IPS-20b (cell line): Measurements from ENCODE around the gene METTL24.

Experiments
- H3K27ac ChIP-seq: one replicate; pipeline ENCODE4 v1.5.1; 2013; ENCODE audit warnings: low read length
- H3K27me3 ChIP-seq: 2 replicates; pipeline ENCODE4 v1.6.1; 2013; ENCODE audit warnings: mild to moderate bottlenecking, low read length, inconsistent platforms; ENCODE audit not compliant: insufficient read depth
- H3K36me3 ChIP-seq: 2 replicates; pipeline ENCODE4 v1.6.1; 2013; ENCODE audit warnings: low read depth, mild to moderate bottlenecking, inconsistent platforms, low read length, moderate library complexity; ENCODE audit not compliant: insufficient read depth
- H3K4me1 ChIP-seq: 2 replicates; pipeline ENCODE4 v1.6.1; 2013; ENCODE audit warnings: mild to moderate bottlenecking, control low read depth, inconsistent platforms, low read length, moderate library complexity; ENCODE audit not compliant: insufficient read depth
- H3K4me3 ChIP-seq: 2 replicates; pipeline ENCODE4 v1.5.1; 2013; ENCODE audit warnings: mild to moderate bottlenecking, low read length, inconsistent platforms
- H3K9ac ChIP-seq: 2 replicates; pipeline ENCODE4 v1.6.1; 2013; ENCODE audit warnings: low read depth, mild to moderate bottlenecking, inconsistent platforms, low read length, moderate library complexity
- H3K9me3 ChIP-seq: 2 replicates; pipeline ENCODE4 v1.6.1; 2013; ENCODE audit warnings: mild to moderate bottlenecking, low read depth, low read length, inconsistent platforms; ENCODE audit not compliant: insufficient read depth

METTL24 gene

DNA sequence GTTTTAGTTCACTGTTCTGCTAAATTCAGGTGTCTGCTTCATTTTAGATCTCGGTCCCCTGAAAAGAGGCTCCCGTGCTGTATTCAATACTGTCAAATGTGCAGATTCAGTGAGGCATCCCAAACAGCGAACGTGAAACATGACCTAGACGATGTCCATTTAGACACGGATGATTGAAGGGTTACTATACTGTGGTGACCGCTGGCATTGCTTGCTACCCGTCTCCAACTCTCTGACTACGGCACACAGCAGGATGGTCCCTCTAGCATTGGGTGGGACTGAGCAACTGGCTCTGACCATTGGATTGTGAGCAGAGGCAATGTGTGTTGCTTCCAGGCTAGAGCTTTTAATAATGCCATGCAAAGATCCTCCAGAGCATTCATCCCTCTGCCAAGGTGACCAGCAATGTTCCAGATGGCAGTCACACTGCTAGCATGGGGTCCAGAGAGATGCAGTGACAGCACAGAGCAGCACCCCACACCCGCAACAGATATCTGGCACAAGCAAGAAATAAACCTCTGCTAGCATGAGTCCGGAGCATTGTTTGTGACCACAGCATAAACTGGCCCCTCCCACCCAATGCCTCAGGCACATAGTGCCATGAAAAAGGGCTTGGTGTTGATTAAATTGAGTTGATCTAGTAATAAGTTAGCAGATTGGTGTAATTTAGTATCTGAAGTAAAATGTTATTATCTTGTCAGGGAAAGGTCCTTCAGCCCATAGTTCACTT is 9.0 kb downstream of the METTL24 start:
- Histone ChIP-seq H3K4me1 (peaks cover 19% of the 10 kb centered on the region), H3K4me3 (no peak overlapping the region)

DNA sequence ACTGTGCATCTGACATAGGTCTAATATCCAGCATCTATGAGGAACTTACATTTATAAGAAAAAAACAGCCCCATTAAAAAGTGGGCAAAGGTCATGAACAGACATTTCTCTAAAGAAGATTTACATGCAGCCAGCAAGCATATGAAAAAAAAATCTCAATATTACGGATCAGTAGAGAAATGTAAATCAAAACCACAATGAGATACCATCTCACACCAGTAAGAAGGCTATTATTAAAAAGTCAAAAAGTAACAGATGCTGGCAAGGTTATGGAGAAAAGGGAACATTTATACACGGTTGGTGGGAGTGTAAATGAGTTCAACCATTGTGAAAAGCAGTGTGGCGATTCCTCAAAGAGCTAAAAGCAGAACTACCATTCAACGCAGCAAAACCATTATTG is 13.1 kb downstream of the METTL24 start:
- H3K27ac ChIP-seq, result no peak overlapping the region
- no peak overlapping the region for H3K9ac ChIP-seq
- no peak overlapping the region for H3K4me3 ChIP-seq
- H3K9me3 ChIP-seq, result no peaks in the 10 kb centered on the region
- H3K27me3 ChIP-seq, result no peaks in the 10 kb centered on the region
- H3K36me3 ChIP-seq, result no peaks in the 10 kb centered on the region
- H3K4me1 ChIP-seq, result no peaks in the 10 kb centered on the region

More for the DNA sequence above, 9.0 kb downstream of the METTL24 start:
- no peaks in the 10 kb centered on the region for H3K9me3 ChIP-seq
- no peaks in the 10 kb centered on the region for H3K36me3 ChIP-seq
- H3K27me3 ChIP-seq, result no peaks in the 10 kb centered on the region
- H3K27ac ChIP-seq, result no peak overlapping the region
- H3K9ac ChIP-seq, result no peak overlapping the region

DNA sequence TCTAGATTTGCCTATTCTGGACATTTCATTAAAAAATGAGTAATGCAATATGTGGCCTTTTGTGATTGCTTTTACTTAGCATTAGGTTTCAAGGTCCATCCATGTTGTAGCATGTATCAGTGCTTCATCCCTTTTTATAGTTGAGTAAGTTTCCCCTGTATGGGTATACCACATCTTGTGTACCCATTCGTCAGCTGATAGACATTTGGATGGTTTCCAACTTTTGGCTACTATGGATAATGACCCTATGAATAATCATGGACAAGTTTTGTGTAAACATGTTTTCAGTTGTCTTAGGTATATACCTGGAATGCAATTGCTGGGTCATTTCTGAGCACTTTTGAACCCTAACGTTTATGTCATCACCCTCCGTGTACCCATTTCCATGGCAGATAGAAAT is 15.4 kb downstream of the METTL24 start:
- no peak overlapping the region for H3K9ac ChIP-seq
- H3K9me3 ChIP-seq, result no peaks in the 10 kb centered on the region
- H3K27ac ChIP-seq, result no peak overlapping the region
- no peaks in the 10 kb centered on the region for H3K27me3 ChIP-seq
- H3K4me1 ChIP-seq, result no peaks in the 10 kb centered on the region
- H3K36me3 ChIP-seq, result no peaks in the 10 kb centered on the region
- H3K4me3 ChIP-seq, result no peak overlapping the region

DNA sequence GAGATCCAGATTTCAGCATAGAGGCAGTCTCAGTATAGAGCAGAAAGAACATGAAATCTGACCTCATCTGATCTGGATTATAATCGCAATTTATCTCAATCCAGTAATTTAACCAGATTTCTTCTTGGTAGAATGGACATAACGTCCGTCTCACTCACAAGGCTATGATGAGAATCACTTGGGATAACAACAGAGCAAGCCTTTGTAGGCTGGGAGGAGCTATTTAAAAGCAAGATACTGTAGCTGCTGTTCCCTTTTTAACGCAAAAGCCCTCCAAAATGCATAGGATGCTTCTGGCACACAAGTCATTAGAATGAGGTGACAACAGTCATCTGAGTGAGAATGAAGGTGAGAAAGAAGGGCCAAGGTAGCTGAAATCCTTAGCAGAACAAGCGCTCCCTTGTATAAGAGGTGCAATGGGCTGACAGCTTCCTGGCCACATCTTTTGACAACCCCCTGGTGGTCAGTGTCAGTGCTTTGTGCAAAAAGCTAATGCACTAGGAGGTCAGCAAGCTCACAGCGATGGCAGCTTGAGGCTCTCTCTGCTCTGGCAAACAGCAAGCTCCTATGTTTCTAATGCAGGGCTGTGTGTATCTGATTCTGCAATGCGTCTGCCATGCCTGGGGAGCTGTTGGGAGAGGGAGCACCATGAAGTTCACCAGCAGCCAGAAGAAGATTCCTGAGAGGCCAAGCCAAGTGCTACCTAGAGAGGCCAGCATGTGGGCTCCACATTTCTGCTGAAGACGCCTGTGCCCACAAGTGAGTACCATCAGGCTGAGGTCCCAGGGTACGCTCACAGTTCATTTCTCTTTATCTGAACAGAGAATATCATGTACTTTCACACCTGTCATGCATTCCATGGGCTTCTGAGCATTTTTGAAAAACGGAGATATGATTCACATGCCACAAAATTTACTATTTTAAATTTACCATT is 16.2 kb downstream of the METTL24 start:
- Histone ChIP-seq H3K27ac (no peak overlapping the region), H3K4me3 (no peak overlapping the region), H3K9ac (no peak overlapping the region), H3K9me3 (no peaks in the 10 kb centered on the region), H3K27me3 (no peaks in the 10 kb centered on the region), H3K4me1 (no peaks in the 10 kb centered on the region), H3K36me3 (no peaks in the 10 kb centered on the region)

DNA sequence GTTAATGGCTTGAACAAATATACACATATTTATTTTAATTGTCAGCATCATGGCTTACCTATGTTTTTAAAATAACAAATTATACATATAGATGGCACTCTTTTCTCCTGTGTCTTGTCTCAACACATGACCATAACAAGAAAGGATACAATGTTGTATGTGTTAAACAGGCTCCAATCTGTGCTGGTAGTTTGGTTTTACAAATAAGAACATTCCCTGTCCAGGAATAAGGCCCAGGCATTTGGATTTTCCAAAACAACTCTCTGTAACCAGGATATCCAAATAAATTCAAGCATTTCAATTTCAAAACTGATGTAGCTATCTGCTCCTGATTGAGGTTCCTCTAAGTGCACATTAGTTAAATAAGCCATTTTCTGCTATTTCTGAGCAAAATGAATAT is 17.1 kb downstream of the METTL24 start:
- no peaks in the 10 kb centered on the region for H3K4me1 ChIP-seq
- no peaks in the 10 kb centered on the region for H3K9me3 ChIP-seq
- H3K27me3 ChIP-seq, result no peaks in the 10 kb centered on the region
- no peak overlapping the region for H3K4me3 ChIP-seq
- no peak overlapping the region for H3K9ac ChIP-seq
- H3K27ac ChIP-seq, result no peak overlapping the region
- H3K36me3 ChIP-seq, result no peaks in the 10 kb centered on the region

DNA sequence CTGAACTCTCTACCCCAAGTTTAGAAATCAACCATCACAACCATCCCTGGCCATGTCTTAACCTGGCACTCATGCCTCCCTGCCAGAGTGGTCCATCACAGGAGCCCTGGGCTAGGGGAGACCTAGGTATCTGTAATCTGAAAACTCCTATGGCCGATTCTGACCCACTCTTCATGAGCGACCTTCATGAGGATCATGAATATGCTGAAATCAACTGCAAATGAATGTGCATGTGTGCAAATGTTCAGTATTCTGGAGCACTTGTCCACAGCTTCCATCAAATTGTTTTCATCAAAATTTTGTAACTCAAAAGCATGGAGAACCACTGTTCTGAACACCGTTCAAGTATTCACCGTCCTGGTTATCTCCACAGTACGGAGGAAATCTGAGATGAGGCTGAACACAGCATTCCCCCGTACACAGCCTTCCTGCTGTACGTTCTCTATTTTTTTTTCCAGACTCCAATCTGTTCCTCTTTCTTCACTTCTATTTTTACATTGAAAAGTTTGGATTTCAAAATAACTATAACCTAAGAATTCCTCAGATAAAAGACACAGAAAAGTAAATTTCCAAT is 17.7 kb downstream of the METTL24 start:
- no peaks in the 10 kb centered on the region for H3K36me3 ChIP-seq
- no peak overlapping the region for H3K9ac ChIP-seq
- H3K9me3 ChIP-seq, result no peaks in the 10 kb centered on the region
- H3K27ac ChIP-seq, result no peak overlapping the region
- no peaks in the 10 kb centered on the region for H3K27me3 ChIP-seq
- no peak overlapping the region for H3K4me3 ChIP-seq
- no peaks in the 10 kb centered on the region for H3K4me1 ChIP-seq

DNA sequence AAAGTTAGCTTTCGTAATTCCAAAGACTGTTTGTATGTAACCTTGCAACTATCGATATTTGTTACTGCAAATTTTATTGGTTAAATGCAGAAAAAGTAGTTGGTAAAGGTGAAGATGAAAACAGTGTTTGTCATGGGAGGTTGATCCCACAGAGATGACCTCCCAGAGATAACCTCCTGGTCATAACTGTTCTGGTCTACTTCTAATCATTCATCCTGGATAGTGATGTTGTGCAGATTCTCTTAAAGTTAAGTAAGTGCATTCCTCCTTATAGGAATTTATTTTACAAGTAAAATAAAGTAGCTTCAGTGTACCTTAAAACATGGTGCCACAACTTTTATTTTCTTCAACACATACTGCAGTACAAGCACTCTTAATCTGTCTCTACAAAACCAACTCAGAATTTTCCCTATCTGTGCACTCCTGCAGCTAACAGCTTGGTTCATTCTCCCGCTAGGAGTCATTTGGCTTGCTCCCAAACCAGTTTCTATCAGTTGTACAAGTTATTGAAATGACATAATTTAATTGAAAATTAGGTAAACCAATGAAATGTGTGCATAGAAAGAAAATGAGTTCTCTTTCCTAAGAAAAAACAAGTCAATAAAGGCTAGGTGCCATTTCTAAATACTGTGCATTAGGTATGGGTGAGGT is 19.2 kb downstream of the METTL24 start:
- Histone ChIP-seq H3K9me3 (no peaks in the 10 kb centered on the region), H3K27me3 (no peaks in the 10 kb centered on the region), H3K36me3 (no peaks in the 10 kb centered on the region), H3K9ac (no peak overlapping the region), H3K27ac (no peak overlapping the region), H3K4me3 (no peak overlapping the region), H3K4me1 (no peaks in the 10 kb centered on the region)

DNA sequence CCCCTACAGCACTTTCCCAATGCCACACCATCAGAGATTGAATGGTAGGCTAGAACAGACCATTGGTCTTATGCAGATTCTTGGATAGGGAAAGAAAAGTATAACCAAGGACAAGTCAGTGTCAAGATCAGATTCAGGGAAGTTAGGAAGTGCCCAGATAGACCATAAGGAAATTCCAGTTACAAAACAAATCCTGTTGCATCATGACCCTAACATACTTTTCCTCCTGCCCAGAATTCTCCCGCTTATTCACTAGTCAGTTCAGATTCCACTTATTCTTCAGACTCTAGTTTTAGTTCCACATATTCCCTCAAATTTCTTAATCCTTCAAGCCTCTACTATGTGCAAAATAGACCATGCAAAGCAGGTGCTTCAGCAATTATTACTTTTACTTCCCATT is 20.7 kb downstream of the METTL24 start:
- Histone ChIP-seq H3K9me3 (no peaks in the 10 kb centered on the region), H3K27ac (no peak overlapping the region), H3K27me3 (no peaks in the 10 kb centered on the region), H3K9ac (no peak overlapping the region), H3K4me3 (no peak overlapping the region), H3K4me1 (no peaks in the 10 kb centered on the region), H3K36me3 (no peaks in the 10 kb centered on the region)

DNA sequence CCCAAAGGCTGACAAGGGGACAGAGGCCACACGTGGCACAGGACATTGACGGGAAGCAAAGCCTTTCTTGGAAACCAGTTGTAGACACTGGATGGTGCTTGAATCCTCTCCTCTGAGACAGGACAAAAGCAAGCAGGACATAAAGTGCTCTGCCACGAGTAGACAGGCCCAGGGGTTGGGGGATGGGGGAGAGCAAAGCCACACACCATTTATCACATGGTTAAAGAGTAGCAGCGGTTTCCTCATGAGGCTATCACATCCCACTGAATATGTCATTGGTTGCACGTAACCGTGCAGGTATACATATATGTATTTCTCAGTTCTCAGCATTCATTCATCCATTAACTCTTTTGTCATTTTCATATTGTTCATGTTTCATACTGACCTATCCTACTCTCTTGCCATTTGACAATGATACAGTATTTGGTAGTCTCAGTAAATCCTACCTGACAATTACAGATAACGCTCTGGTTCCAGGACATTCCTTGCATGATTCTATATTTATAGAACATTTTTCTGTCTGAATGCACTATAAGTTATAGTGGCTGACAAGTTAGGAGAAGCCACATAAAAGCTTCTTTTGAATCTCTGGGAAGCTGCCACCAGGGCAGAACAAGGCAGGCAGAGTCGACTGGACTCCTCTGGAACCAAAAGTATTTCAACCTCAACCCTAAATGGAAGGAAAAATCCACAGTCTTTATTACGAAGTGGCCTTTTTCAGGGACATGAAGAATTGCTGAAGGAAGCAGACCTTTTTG is 23.5 kb downstream of the METTL24 start:
- Histone ChIP-seq H3K27ac (no peak overlapping the region), H3K4me1 (no peaks in the 10 kb centered on the region), H3K9ac (no peak overlapping the region), H3K4me3 (no peak overlapping the region), H3K27me3 (no peaks in the 10 kb centered on the region), H3K36me3 (no peaks in the 10 kb centered on the region), H3K9me3 (no peaks in the 10 kb centered on the region)

DNA sequence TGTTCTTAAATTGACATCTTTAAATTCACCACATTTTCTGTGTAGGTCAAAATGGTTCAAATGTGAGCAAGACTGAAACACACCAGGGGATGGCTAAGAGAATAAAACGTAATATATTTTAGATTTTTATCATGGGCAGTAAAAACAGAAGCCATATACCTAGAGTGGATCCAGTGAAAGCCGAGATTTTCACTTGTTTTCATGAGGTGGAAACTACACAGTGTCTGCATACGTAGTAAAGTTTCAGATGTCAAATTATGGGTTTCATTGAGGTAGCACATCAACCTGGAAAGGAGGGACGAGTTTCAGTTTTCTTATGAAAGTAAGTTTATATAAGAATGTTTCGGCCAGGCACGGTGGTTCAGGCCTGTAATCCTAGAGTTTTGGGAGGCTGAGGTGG is 25.9 kb downstream of the METTL24 start:
- Histone ChIP-seq H3K9ac (no peak overlapping the region), H3K4me1 (peaks cover 12% of the 10 kb centered on the region; the same call in 1 of the 2 replicates), H3K9me3 (no peaks in the 10 kb centered on the region), H3K27me3 (no peaks in the 10 kb centered on the region), H3K4me3 (no peak overlapping the region), H3K27ac (no peak overlapping the region), H3K36me3 (no peaks in the 10 kb centered on the region)

DNA sequence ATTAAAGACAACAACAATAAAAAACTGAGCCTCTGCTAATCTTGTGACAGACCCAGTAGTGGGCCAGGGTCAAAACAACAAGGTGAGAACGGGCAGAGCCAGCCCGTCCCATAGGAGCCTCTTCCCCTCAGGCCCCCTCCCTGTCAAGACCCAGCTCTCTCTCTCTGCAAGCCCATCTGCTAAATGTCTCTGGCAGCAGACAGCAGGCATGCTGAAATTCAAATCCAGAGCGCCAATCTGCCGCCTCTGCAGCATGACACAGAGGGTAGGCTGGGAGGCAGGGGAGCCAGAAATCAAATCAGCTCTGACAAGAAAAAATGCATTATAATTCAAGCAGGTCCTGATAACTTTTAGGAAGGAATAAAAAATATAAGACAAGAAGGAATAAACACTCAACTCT is 26.3 kb downstream of the METTL24 start:
- no peak overlapping the region for H3K27ac ChIP-seq
- no peaks in the 10 kb centered on the region for H3K27me3 ChIP-seq
- peaks cover 12% of the 10 kb centered on the region; the same call in 1 of the 2 replicates for H3K4me1 ChIP-seq
- no peak overlapping the region for H3K4me3 ChIP-seq
- H3K9ac ChIP-seq, result no peak overlapping the region
- H3K9me3 ChIP-seq, result no peaks in the 10 kb centered on the region
- no peaks in the 10 kb centered on the region for H3K36me3 ChIP-seq
